K562 (cell line): ENCODE data around the gene MAEL. TPM values are rescaled to one million over a fixed set of nuclear protein-coding genes. Genes with fewer than 3 reads are reported as not detected.

Source experiments
- ATAC-seq: fragments of 200-7000 bp; cut with Tn5 transposase; 3 replicates; pipeline ENCODE4 v1.9.1; 2020; ENCODE audit warnings: moderate library complexity
- BruUV-seq: library from RNA; stranded (reverse); fragments of 400-500 nt; replicated peaks from 2 replicates; lab custom pipeline; 2021; lab: Mats Ljungman, UMichigan
- CTCF ChIA-PET: fragments of 300-600 bp; formaldehyde crosslinking; extraction: SDS; loops from one replicate; lab custom pipeline; 2021; ENCODE audit warnings: low intra/inter-chr PET ratio; lab: Yijun Ruan, JAX
- POLR2A ChIA-PET: fragments of 300-600, 350-650 bp; sonication (Branson Sonifier 250); formaldehyde crosslinking; extraction: SDS; loops from one replicate; lab custom pipeline; 2021; ENCODE audit warnings: antibody characterized with exemption, inconsistent platforms; lab: Yijun Ruan, JAX
- DNase-seq, 4 experiments: peaks; one replicate each; pipeline versions ENCODE4 v3.0.0 to v3.0.0-alpha.2; 2011 to 2018; ENCODE audit warnings: low spot score in 3 of 4, mixed read lengths in 3 of 4; ENCODE audit errors: extremely low read depth in 1 of 4
- FAIRE-seq: peaks from 2 replicates; lab custom pipeline; 2011; peaks lifted over from hg19 to GRCh38; lab: Jason Lieb, UNC
- H2AFZ ChIP-seq: 2 replicates; pipeline ENCODE4 v1.6.0; 2011; ENCODE audit warnings: low read depth, low read length, control low read depth, inconsistent platforms
- H3K27ac ChIP-seq: fragments of 200-600 bp; 3 replicates; pipeline ENCODE4 v1.8.0; 2011; ENCODE audit warnings: low read depth, mild to moderate bottlenecking, control low read depth, inconsistent platforms, low read length, moderate library complexity, mixed read lengths; ENCODE audit errors: extremely low read depth
- H3K27me3 ChIP-seq, 2 experiments: fragments of 300-600 bp in 1 of 2; 2 replicates in 1 of 2; 3 replicates in 1 of 2; pipeline versions ENCODE4 v1.6.0 to v1.8.0; 2011; ENCODE audit warnings: inconsistent platforms in 2 of 2, low read length in 2 of 2, mild to moderate bottlenecking in 1 of 2, mixed read lengths in 1 of 2, moderate library complexity in 1 of 2; ENCODE audit not compliant: control insufficient read depth in 2 of 2, insufficient read depth in 2 of 2
- H3K36me3 ChIP-seq: fragments of 300-600 bp; 3 replicates; pipeline ENCODE4 v1.8.0; 2011; ENCODE audit warnings: mild to moderate bottlenecking, low read length, inconsistent platforms; ENCODE audit not compliant: control insufficient read depth, insufficient read depth
- H3K4me1 ChIP-seq, 2 experiments: fragments of 200-600 bp in 1 of 2; replicated peaks in 1 of 2; 2 replicates in 1 of 2; 3 replicates in 1 of 2; pipeline versions ENCODE4 v1.5.1 to v1.8.0; 2011; ENCODE audit warnings: inconsistent platforms in 2 of 2, low read length in 2 of 2, mild to moderate bottlenecking in 1 of 2, mixed read lengths in 1 of 2, moderate library complexity in 1 of 2; ENCODE audit not compliant: control insufficient read depth in 2 of 2, insufficient read depth in 2 of 2
- H3K4me2 ChIP-seq: 2 replicates; pipeline ENCODE4 v1.6.1; 2011; ENCODE audit warnings: low read length, control low read depth, inconsistent platforms, mixed read lengths; ENCODE audit not compliant: insufficient read depth
- H3K4me3 ChIP-seq: fragments of 200-600 bp; sonication (generic), shearing (Covaris generic); 2 replicates; pipeline ENCODE4 v1.5.1; 2016; ENCODE audit warnings: control low read depth, inconsistent platforms
- H3K79me2 ChIP-seq: fragments of 200-600 bp; 3 replicates; pipeline ENCODE4 v1.8.0; 2011; ENCODE audit warnings: low read length, inconsistent platforms; ENCODE audit not compliant: control insufficient read depth, insufficient read depth
- H3K9ac ChIP-seq, 2 experiments: 2 replicates each; pipeline versions ENCODE4 v1.6.0 to v1.6.1; 2011; ENCODE audit warnings: low read depth in 2 of 2, low read length in 2 of 2, control low read depth in 1 of 2, inconsistent platforms in 1 of 2, mild to moderate bottlenecking in 1 of 2, mixed read lengths in 1 of 2; ENCODE audit not compliant: insufficient read depth in 1 of 2
- H3K9me1 ChIP-seq: one replicate; pipeline ENCODE4 v1.6.0; 2011; ENCODE audit warnings: inconsistent platforms, mild to moderate bottlenecking, low read length, moderate library complexity; ENCODE audit not compliant: control insufficient read depth, insufficient read depth
- H3K9me3 ChIP-seq: replicated peaks from 2 replicates; pipeline ENCODE4 v1.5.1; 2011; ENCODE audit warnings: low read depth, low read length, inconsistent platforms; ENCODE audit not compliant: control insufficient read depth, insufficient read depth
- H4K20me1 ChIP-seq: replicated peaks from 2 replicates; pipeline ENCODE4 v1.6.1; 2011; ENCODE audit warnings: low read length, inconsistent platforms, mixed read lengths; ENCODE audit not compliant: control insufficient read depth, insufficient read depth
- HEY1 ChIP-seq: fragments of 250-450 bp; sonication (Bioruptor Pico); IDR thresholded peaks from 2 replicates; pipeline ENCODE4 v1.5.0; 2020; ENCODE audit warnings: mild to moderate bottlenecking, moderate library complexity, borderline replicate concordance
- HIVEP1 ChIP-seq: fragments of 250-450 bp; sonication (Bioruptor Pico); IDR thresholded peaks from 2 replicates; pipeline ENCODE4 v1.4.0; 2020; ENCODE audit warnings: mild to moderate bottlenecking
- RFX1 ChIP-seq: fragments of 450-650 bp; IDR thresholded peaks from 2 replicates; pipeline ENCODE4 v1.6.1; 2016; ENCODE audit warnings: mild to moderate bottlenecking, moderate library complexity
- SMAD1 ChIP-seq: fragments of 150-350 bp; IDR thresholded peaks from 2 replicates; pipeline ENCODE4 v1.6.1; 2014; ENCODE audit warnings: low read length, low read depth; ENCODE audit not compliant: partially characterized antibody
- SMARCB1 ChIP-seq: IDR thresholded peaks from 2 replicates; pipeline ENCODE4 v1.6.1; 2011; ENCODE audit warnings: improper control_type of control experiment, low read depth; ENCODE audit not compliant: insufficient read length
- WGBS: fragments of 100-300 bp; shearing (Covaris generic); methylation state at CpG from one replicate; pipeline ENCODE4 v1.1.6; 2016; ENCODE audit warnings: low coverage, mixed read lengths; ENCODE audit not compliant: insufficient coverage; ENCODE audit errors: missing lambda C conversion rate; 5-methylcytosine and 5-hydroxymethylcytosine counted together
- in situ Hi-C: fragments of 300-500 bp; cut with MboI; formaldehyde crosslinking; loops from 4 replicates; pipeline ENCODE4 v1.15.0; 2018; ENCODE audit warnings: inconsistent platforms, mixed read lengths
- intact Hi-C: fragments of 100-400 bp; cut with micrococcal nuclease; formaldehyde crosslinking; loops from 2 replicates; pipeline ENCODE4 v1.14.2; 2022
- polyA plus RNA-seq, 8 experiments: library from polyadenylated mRNA; depleted of rRNA in 4 of 8; stranded (reverse) in 5 of 8; unstranded in 3 of 8; fragments of >200 nt; fragmentation: Nextera tagmentation in 2 of 8; fragmentation: Illumina TruSeq in 1 of 8; extraction: Ambion mirVana in 2 of 8; extraction: Trizol in 1 of 8; gene quantifications; 2 replicates each; pipeline versions ENCODE4 v1.2.1 to v1.2.3, GENCODE V29; 2011 to 2014; ENCODE audit warnings: inconsistent platforms in 1 of 8, missing spikeins in 1 of 8
- total RNA-seq, 7 experiments: library from RNA; depleted of rRNA in 6 of 7; stranded (reverse); fragments of >200 nt in 6 of 7; fragmentation: Illumina TruSeq in 2 of 7; extraction: Trizol in 2 of 7; gene quantifications; 2 replicates each; pipeline versions ENCODE4 v1.2.1 to v1.2.3, GENCODE V29; 2011 to 2021; ENCODE audit warnings: low replicate concordance in 1 of 7
- TF ChIP-seq, protein P1 (sequence below), 2 experiments: fragments of 250-450 bp in 1 of 2; fragments of 450-650 bp in 1 of 2; sonication (Bioruptor Pico) in 1 of 2; IDR thresholded peaks; 2 replicates each; pipeline versions ENCODE4 v1.6.1 to v1.8.0; 2016 to 2021; ENCODE audit warnings: mild to moderate bottlenecking in 2 of 2, moderate library complexity in 2 of 2, missing compliant biosample characterization in 1 of 2, missing genetic modification characterization in 1 of 2
- TF ChIP-seq, protein P2 (sequence below): fragments of 450-650 bp; formaldehyde crosslinking; IDR thresholded peaks from 2 replicates; pipeline ENCODE4 v1.4.0; 2020; ENCODE audit warnings: mild to moderate bottlenecking, moderate library complexity

Gene MAEL
- total and polyA plus RNA-seq, 9 of the 15 experiments (the other 6 are each of a cell fraction or from before 2014, with no cell fraction given), result 0.11 to 1.9 (median 0.75) TPM

DNA sequence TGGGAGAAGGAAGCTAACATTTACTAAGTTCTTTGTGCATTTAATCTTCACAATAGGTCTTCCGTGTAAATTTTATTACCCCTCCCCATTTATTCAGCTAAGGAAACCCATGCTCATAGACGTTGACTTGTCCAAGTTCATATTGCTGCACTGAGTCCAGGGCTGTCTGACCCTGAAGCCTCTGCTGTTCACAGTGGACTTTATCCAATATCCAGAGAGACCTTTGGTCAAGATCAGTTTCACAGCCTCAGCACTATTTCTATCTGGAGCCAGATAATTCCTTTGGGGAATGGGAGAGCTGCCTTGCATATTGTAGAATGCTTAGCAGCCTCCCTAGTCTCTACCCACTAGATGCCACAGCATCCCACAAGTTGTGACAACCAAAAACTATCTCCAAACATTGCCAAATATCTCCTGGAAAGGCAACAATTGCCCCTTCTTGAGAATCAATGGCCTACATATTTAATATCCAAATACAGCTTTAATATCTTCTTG, 40.2 kb upstream of the MAEL start (continued):
- TF ChIP-seq SMARCB1, result no peak
- TF ChIP-seq, protein P1, sequence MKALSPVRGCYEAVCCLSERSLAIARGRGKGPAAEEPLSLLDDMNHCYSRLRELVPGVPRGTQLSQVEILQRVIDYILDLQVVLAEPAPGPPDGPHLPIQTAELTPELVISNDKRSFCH (CRISPR knock-in tag; IDR thresholded peaks at IDR 0.05), result no peak
- TF ChIP-seq, protein P1 (tag; IDR thresholded peaks at IDR 0.05), result no peak
- TF ChIP-seq, protein P2, sequence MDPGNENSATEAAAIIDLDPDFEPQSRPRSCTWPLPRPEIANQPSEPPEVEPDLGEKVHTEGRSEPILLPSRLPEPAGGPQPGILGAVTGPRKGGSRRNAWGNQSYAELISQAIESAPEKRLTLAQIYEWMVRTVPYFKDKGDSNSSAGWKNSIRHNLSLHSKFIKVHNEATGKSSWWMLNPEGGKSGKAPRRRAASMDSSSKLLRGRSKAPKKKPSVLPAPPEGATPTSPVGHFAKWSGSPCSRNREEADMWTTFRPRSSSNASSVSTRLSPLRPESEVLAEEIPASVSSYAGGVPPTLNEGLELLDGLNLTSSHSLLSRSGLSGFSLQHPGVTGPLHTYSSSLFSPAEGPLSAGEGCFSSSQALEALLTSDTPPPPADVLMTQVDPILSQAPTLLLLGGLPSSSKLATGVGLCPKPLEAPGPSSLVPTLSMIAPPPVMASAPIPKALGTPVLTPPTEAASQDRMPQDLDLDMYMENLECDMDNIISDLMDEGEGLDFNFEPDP (CRISPR knock-in tag), result no peak
- no peak for TF ChIP-seq HIVEP1 (CRISPR knock-in tag)
- TF ChIP-seq HEY1 (CRISPR knock-in tag), result no peak

DNA sequence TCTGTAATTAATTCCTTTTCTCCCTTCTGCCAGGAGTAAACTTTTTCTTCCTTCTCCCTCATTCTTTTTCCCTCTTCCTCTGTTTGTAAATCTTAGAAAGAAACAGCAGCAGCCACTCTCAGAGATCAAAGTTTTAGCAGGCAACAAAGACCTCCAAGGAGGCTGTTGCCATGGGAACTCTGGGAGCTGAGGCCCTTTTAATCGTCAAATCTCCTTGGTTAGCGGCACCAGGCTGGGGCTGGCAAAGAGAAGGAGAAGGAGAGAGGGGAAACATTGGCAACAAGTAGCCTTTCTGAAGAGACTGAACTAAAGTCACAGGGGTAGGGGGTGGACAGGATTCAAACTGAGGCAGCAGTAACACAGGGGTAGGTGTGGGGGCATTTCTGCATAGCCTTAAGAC, 38.9 kb upstream of the MAEL start:
- no peak for DNase-seq
- POLR2A ChIA-PET, result interaction anchor here (1.1 kb wide), 1 partner anchor 23 kb away, joined by 3 read pairs; no protein-coding TSS in a partner anchor

More for the DNA sequence above, 38.9 kb upstream of the MAEL start:
- no peak for FAIRE-seq
- Histone ChIP-seq H3K36me3 (no peaks in the 10 kb centered on the region), H3K4me2 (no peak overlapping the region), H3K9ac (no peak overlapping the region), H3K4me3 (no peak overlapping the region), H3K4me1 (peaks cover 0 to 4% of the 10 kb centered on the region in 2 experiments; a peak in 1 of 5 replicates), H3K79me2 (no peaks in the 10 kb centered on the region), H4K20me1 (no peaks in the 10 kb centered on the region), H3K9me1 (no peaks in the 10 kb centered on the region), H3K9me3 (no peaks in the 10 kb centered on the region), H3K27ac (no peak overlapping the region), H3K27me3 (peaks cover 19 to 30% of the 10 kb centered on the region in 2 experiments), H2AFZ (no peak overlapping the region)
- TF ChIP-seq RFX1, result peak; percentile 46
- TF ChIP-seq SMAD1, result no peak
- no peak for ATAC-seq
- 0% methylated on average over 2 of the region's 2 CpGs for WGBS
- CTCF ChIA-PET, result no interaction called here
- intact Hi-C loops (no loop called here), in situ Hi-C loops (no loop called here)
- no TSS peak for BruUV-seq
